ENCODE results near the gene NFIB.

DNA sequence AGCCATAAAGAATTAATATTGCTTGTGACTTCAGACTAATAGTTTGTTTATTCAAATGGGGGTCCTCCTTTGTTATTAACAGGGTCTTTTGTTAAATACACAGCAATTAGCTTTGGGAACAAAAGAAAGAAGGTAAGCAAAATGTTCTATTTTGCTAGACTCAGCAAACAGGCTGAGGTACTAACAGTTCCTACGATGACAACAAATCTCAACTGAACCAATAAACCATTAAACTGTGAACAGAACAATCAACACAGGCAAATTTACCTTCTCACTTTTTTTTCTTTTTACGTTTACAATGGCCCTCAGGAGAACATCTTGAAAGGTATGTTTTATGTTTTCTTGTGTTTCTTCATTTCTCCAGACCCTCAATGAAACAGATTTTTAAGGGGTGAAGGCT, 207.2 kb downstream of the NFIB start:
- TF ChIP-seq, protein P1, sequence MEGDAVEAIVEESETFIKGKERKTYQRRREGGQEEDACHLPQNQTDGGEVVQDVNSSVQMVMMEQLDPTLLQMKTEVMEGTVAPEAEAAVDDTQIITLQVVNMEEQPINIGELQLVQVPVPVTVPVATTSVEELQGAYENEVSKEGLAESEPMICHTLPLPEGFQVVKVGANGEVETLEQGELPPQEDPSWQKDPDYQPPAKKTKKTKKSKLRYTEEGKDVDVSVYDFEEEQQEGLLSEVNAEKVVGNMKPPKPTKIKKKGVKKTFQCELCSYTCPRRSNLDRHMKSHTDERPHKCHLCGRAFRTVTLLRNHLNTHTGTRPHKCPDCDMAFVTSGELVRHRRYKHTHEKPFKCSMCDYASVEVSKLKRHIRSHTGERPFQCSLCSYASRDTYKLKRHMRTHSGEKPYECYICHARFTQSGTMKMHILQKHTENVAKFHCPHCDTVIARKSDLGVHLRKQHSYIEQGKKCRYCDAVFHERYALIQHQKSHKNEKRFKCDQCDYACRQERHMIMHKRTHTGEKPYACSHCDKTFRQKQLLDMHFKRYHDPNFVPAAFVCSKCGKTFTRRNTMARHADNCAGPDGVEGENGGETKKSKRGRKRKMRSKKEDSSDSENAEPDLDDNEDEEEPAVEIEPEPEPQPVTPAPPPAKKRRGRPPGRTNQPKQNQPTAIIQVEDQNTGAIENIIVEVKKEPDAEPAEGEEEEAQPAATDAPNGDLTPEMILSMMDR (IDR thresholded peaks at IDR 0.05), result no peak
- TF ChIP-seq GABPB1 (CRISPR knock-in tag; IDR thresholded peaks at IDR 0.05), result no peak
- TF ChIP-seq, protein P2, sequence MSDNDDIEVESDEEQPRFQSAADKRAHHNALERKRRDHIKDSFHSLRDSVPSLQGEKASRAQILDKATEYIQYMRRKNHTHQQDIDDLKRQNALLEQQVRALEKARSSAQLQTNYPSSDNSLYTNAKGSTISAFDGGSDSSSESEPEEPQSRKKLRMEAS (CRISPR knock-in tag; IDR thresholded peaks at IDR 0.05), result no peak
- no peak for TF ChIP-seq NR3C1 (CRISPR knock-in tag; conservative IDR thresholded peaks at IDR 0.05; ENCODE audit: low read depth)
- TF ChIP-seq, protein P3, sequence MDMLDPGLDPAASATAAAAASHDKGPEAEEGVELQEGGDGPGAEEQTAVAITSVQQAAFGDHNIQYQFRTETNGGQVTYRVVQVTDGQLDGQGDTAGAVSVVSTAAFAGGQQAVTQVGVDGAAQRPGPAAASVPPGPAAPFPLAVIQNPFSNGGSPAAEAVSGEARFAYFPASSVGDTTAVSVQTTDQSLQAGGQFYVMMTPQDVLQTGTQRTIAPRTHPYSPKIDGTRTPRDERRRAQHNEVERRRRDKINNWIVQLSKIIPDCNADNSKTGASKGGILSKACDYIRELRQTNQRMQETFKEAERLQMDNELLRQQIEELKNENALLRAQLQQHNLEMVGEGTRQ (CRISPR knock-in tag; IDR thresholded peaks at IDR 0.05), result no peak
- TF ChIP-seq CREB1 (CRISPR knock-in tag; IDR thresholded peaks at IDR 0.05), result no peak
- TF ChIP-seq, protein P4, sequence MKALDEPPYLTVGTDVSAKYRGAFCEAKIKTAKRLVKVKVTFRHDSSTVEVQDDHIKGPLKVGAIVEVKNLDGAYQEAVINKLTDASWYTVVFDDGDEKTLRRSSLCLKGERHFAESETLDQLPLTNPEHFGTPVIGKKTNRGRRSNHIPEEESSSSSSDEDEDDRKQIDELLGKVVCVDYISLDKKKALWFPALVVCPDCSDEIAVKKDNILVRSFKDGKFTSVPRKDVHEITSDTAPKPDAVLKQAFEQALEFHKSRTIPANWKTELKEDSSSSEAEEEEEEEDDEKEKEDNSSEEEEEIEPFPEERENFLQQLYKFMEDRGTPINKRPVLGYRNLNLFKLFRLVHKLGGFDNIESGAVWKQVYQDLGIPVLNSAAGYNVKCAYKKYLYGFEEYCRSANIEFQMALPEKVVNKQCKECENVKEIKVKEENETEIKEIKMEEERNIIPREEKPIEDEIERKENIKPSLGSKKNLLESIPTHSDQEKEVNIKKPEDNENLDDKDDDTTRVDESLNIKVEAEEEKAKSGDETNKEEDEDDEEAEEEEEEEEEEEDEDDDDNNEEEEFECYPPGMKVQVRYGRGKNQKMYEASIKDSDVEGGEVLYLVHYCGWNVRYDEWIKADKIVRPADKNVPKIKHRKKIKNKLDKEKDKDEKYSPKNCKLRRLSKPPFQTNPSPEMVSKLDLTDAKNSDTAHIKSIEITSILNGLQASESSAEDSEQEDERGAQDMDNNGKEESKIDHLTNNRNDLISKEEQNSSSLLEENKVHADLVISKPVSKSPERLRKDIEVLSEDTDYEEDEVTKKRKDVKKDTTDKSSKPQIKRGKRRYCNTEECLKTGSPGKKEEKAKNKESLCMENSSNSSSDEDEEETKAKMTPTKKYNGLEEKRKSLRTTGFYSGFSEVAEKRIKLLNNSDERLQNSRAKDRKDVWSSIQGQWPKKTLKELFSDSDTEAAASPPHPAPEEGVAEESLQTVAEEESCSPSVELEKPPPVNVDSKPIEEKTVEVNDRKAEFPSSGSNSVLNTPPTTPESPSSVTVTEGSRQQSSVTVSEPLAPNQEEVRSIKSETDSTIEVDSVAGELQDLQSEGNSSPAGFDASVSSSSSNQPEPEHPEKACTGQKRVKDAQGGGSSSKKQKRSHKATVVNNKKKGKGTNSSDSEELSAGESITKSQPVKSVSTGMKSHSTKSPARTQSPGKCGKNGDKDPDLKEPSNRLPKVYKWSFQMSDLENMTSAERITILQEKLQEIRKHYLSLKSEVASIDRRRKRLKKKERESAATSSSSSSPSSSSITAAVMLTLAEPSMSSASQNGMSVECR (CRISPR knock-in tag; IDR thresholded peaks at IDR 0.05; ENCODE audit: borderline replicate concordance), result no peak
- no peak for TF ChIP-seq FOXJ3 (CRISPR knock-in tag; IDR thresholded peaks at IDR 0.05; ENCODE audit: borderline replicate concordance)
- TF ChIP-seq ESRRA (CRISPR knock-in tag; IDR thresholded peaks at IDR 0.05; ENCODE audit: borderline replicate concordance), result no peak
